Amniotic stem cell (primary cell): ENCODE data around the gene ZNF814.
"Not testable (repeated sequence)": the region's sequence is repeated elsewhere in the genome, so short reads cannot be mapped to it uniquely, and the experiment has no call there.

Source experiments
- DNase-seq: peaks from one replicate; lab custom pipeline; 2025; lab: John Stamatoyannopoulos, UW

ZNF814 gene

DNA sequence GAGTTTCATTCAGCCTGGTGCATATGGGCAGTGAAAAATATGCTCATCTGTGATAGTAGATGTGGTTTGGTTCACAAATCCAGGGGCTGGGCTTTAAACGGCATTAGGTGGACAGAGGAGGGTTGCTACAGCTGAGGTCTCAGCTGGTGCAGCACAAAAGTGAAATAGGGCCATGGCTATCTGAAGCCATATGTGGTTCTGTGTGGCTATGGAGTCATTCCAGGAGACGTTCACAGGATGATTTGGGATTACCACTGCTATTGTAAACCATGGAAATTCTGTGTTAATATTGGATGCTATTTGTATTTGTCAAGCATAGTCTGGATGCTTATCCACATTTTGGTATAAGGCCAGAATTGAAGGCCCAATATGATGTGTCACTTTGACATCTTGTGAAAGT lies 34.7 kb downstream of the ZNF814 start:
- not testable (repeated sequence) for DNase-seq

DNA sequence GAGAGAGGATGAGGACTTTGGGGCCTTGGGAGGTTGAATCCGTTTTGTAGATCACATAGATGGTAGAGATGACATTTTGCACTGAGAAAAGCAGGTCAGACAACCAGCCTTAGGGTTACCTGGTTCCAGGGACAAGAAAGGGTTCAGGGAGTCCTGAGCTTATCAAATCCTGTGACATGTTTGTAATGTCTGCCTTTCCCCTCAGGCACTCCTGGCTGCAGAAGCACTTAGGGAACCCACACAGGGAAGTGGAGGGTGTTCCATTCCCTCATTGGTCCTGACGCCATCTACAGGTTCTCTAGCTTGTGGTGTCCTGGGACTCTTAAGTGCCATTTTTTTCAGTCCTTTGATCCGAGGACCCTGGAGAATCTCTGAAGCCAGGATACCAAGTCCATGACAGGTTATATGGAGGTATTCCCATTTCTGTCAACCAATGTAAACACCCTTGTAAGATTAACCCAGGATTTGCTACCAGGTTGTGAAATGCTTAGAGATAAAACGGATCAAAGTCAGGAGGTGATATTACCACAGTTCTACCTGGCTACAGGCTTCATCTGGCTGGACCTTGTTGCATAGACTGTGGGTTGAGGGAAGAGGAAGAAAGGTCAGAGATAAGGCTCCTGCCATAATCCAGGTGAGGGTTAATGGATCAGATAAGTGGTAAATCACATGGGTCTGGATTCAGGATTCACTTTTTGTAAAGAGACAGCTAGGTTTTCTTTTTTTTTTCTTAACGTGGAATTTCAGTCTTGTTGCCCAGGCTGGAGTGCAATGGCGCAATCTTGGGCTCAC lies 36.8 kb downstream of the ZNF814 start:
- DNase-seq = not testable (repeated sequence)

- DNase-seq = peak; percentile 2
Observed at GRCh38 chr19:57850553-57851017, 38.3 kb downstream of the ZNF814 start.

GRCh38 chr19:57849666-57850473 lies 39.0 kb downstream of the ZNF814 start, which contains the start of gene ZNF587:
Gene ZNF587 (plus strand): TSS chr19:57849859. CDS start chr19:57850039, 180 bp downstream.
- peak; percentile 78 for DNase-seq

DNA sequence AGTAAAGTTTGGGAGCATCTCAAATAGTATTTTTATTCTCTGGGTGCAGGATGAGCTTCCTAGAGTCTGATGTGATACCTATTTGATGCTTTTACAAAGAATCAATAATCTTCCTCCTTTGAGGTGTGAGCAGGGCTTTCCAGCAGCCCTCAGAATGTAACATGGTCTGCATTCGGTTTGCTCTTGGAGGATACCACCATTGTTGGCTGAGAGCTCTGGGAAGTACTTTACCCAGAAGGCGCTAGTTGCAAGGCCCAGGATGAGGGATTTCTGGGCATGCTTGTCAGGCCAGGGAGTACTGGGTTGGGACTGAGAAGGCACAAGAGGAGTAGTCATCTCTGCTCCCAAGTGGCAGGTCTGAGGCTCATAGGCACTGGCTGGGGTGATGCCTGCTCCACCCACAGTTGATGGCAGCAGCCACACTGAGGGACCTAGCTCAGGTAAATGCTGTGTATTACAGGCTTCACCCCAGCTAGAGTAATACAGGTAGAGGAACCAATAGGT lies 39.6 kb downstream of the ZNF814 start:
- not testable (repeated sequence) for DNase-seq

DNA sequence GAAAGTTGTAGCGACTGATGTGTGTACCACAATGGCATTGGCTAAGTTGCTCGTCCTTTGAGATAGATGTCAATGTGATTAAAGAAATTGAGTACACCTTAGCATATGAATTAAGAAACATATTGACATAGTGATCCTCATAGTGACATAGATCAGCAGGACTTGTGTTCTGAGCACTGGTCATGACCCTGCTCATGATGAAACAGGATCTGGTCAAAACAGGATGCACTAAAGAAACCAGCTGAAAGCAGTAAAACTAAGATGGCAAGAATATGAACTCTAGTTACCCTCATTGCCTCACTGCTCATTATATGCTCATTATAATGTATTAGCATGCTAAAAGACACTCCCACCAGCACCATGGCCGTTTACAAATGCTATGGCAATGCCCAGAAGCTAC lies 41.7 kb downstream of the ZNF814 start:
- not testable (repeated sequence) for DNase-seq

- no peak for DNase-seq
Observed at GRCh38 chr19:57841122-57841763, 47.6 kb downstream of the ZNF814 start.

DNA sequence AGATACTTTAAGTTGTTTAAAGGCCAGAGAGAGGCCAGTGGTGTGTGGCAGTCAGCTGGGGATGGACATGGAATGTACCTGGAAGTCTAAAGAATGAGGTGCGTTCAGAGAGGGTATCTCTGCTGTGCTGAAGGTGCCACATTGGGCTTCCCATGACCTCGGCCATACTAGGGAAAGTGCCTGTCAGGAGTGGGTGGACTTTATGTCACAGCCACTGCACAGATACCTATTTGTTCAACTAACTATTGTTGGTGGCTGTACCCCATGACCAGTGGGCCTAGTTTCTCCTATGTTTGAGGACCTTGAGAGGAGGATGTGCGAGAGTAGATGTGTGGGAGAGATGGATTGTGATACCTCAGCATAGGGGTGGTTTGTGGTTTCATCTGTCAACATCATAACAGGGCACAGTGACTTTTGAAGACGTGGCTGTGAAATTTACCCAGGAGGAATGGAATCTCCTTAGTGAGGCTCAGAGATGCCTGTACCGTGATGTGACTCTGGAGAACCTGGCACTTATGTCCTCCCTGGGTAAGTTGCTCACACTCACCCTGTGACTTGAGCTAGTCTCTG lies 50.1 kb downstream of the ZNF814 start:
- not testable (repeated sequence) for DNase-seq

- not testable (repeated sequence) for DNase-seq
Observed at GRCh38 chr19:57836991-57837390, 51.8 kb downstream of the ZNF814 start.

DNA sequence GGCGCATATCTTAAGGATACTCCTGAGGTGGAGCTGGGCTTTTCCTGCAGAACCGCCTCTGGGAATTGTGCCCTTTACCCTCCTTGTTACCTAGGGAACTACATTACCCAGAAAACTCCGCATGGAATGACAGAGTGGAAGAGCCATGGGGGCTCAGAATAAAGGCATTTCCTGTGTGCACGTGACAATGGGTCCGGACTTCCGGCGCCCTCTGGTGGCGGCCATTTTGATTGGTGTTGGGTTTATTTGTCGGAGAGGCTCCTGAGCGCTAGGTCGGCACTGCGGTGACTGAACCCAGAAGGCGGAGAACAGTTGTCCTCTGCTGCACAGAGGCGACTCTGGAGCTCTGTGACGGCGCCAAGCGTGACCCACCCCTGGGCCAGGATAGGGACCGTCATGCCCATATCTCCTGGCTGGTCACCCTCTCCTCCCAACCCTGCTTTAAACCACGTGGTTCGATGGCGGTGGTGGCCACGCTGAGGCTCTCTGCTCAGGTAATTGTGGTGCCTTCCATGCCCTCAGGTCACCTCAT lies 58.7 kb downstream of the ZNF814 start, which contains the start of gene ZNF587B:
ZNF587B (plus strand) TSS at position 229 of the 532 bp plus-strand sequence; CDS start at position 459, 230 bp downstream.
- no peak for DNase-seq

DNA sequence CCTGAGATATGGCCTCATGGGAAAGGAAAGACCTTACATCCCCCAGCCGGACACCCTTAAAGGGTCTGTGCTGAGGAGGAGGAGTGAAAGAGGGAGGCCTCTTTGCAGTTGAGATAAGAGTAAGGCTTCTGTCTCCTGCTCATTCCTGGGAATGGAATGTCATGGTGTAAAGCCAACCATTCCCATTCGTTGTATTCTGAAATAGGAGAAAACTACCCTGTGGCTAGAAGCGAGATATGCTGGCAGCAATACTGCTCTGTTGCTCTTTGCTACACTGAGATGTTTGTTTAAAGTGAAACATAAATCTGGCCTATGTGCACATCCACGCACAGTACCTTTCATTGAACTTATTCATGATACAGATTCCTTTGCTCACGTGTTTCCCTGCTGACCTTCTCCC lies 59.5 kb downstream of the ZNF814 start:
- DNase-seq = no peak

GRCh38 chr19:57825511-57825910 lies 63.3 kb downstream of the ZNF814 start:
- DNase-seq = no peak

- DNase-seq = not testable (repeated sequence)
Observed at GRCh38 chr19:57823608-57824007, 65.2 kb downstream of the ZNF814 start.

DNA sequence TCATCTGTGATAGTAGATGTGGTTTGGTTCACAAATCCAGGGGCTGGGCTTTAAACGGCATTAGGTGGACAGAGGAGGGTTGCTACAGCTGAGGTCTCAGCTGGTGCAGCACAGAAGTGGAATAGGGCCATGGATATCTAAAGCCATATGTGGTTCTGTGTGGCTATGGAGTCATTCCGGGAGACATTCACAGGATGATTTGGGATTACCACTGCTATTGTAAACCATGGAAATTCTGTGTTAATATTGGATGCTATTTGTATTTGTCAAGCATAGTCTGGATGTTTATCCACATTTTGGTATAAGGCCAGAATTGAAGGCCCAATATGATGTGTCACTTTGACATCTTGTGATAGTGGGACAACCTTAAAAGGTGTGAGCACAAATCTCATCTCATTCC lies 65.7 kb downstream of the ZNF814 start:
- not testable (repeated sequence) for DNase-seq

DNA sequence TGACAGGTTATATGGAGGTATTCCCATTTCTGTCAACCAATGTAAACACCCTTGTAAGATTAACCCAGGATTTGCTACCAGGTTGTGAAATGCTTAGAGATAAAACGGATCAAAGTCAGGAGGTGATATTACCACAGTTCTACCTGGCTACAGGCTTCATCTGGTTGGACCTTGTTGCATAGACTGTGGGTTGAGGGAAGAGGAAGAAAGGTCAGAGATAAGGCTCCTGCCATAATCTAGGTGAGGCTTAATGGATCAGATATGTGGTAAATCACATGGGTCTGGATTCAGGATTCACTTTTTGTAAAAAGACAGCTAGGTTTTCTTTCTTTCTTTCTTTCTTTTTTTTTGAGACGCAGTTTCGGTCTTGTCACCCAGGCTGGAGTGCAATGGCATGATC lies 67.3 kb downstream of the ZNF814 start:
- DNase-seq = not testable (repeated sequence)

GRCh38 chr19:57821095-57821494 lies 67.7 kb downstream of the ZNF814 start:
- DNase-seq = not testable (repeated sequence)

- no peak for DNase-seq
Observed at GRCh38 chr19:57820599-57820998, 68.2 kb downstream of the ZNF814 start.

- peak; percentile 91 for DNase-seq
Observed at GRCh38 chr19:57819475-57820148, 69.2 kb downstream of the ZNF814 start.

DNA sequence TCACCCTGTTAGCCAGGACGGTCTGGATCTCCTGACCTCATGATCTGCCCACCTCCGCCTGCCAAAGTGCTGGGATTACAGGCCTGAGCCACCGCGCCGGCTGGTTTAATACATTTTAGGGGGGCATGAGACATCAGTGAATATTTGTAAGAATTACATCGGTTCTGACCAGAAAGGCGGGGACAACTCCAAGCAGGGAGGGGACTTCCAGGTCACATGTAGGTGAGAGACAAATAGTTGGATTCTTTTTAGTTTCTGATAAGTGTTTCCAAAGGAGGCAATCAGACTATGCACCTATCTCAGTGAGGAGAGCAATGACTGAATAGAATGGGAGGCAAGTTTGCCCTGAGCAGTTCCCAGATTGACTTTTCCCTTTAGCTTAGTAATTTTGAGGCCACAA lies 70.5 kb downstream of the ZNF814 start:
- DNase-seq = no peak

DNA sequence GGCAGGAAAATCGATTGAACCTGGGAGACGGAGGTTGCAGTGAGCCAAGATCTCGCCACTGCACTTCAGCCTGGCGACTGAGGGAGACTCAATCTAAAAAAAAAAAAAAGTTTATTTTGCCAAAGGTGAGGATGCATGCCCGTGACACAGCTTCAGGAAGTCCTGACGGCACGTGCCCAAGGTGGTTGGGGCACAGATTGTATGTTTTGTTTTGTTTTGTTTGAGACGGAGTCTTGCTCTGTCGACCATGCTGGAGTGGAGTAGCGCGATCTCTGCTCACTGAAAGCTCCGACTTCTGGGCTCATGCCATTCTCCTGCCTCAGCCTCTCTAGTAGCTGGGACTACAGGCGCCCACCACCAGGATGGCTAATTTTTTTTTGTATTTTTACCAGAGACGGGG lies 70.9 kb downstream of the ZNF814 start:
- no peak for DNase-seq

GRCh38 chr19:57816652-57817051 lies 72.2 kb downstream of the ZNF814 start:
- DNase-seq = no peak
